B cell (primary cell): ENCODE measurements around the gene P3R3URF.

Source experiments
- EZH2 ChIP-seq: IDR thresholded peaks from 2 replicates; pipeline ENCODE4 v1.6.1; 2012; ENCODE audit warnings: borderline replicate concordance, low read depth, mild to moderate bottlenecking, moderate library complexity, low read length; ENCODE audit not compliant: insufficient read depth, poor library complexity, severe bottlenecking
- TF ChIP-seq, protein P1 (sequence below): fragments of 200-600 bp; IDR thresholded peaks from one replicate; pipeline ENCODE4 v1.8.0; 2022; ENCODE audit warnings: antibody characterized with exemption, mild to moderate bottlenecking

DNA sequence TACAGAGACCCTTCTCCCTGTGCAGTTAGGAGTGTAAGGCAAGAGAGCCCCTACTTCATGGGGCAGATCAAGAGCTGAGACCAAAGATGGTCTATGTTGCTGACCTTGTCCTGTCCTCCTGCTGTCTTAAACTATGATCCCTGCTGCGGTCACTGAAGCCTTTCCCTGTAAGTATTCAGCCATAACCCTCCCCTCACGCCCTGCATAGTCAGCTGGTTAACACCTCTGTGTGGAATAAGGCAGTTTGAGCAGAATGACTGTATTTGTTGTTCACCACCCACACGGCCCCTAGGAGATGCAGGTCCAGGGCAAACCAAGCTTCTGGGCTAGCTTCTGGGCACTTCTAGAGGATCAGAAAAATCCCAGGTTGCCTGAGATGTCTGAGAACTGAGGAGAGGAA lies 1.0 kb downstream of the P3R3URF start:
- TF ChIP-seq, protein P1, sequence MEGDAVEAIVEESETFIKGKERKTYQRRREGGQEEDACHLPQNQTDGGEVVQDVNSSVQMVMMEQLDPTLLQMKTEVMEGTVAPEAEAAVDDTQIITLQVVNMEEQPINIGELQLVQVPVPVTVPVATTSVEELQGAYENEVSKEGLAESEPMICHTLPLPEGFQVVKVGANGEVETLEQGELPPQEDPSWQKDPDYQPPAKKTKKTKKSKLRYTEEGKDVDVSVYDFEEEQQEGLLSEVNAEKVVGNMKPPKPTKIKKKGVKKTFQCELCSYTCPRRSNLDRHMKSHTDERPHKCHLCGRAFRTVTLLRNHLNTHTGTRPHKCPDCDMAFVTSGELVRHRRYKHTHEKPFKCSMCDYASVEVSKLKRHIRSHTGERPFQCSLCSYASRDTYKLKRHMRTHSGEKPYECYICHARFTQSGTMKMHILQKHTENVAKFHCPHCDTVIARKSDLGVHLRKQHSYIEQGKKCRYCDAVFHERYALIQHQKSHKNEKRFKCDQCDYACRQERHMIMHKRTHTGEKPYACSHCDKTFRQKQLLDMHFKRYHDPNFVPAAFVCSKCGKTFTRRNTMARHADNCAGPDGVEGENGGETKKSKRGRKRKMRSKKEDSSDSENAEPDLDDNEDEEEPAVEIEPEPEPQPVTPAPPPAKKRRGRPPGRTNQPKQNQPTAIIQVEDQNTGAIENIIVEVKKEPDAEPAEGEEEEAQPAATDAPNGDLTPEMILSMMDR: no peak
- no peak for TF ChIP-seq EZH2
